H9 (cell line): ENCODE measurements around the gene MED20. TPM values are rescaled to one million over a fixed set of nuclear protein-coding genes. Genes with fewer than 3 reads are reported as not detected.

Source experiments
- DNase-seq: peaks from one replicate; pipeline ENCODE4 v3.0.0-alpha.2; 2017
- H2AFZ ChIP-seq: one replicate; pipeline ENCODE4 v1.6.1; 2013; ENCODE audit warnings: mild to moderate bottlenecking, low read length, control low read depth, moderate library complexity
- H2AK5ac ChIP-seq: 2 replicates; pipeline ENCODE4 v1.6.1; 2013; ENCODE audit warnings: low read length, control low read depth, mixed read lengths; ENCODE audit not compliant: insufficient read length
- H2BK120ac ChIP-seq: one replicate; pipeline ENCODE4 v1.6.1; 2013; ENCODE audit warnings: low read depth, mild to moderate bottlenecking, low read length, control low read depth, inconsistent platforms; ENCODE audit not compliant: poor library complexity, severe bottlenecking
- H2BK12ac ChIP-seq: 2 replicates; pipeline ENCODE4 v1.6.1; 2013; ENCODE audit warnings: low read length, control low read depth, mixed read lengths, low read depth; ENCODE audit not compliant: insufficient read length
- H2BK15ac ChIP-seq: 2 replicates; pipeline ENCODE4 v1.6.1; 2013; ENCODE audit warnings: low read depth, low read length, control low read depth
- H2BK20ac ChIP-seq: one replicate; pipeline ENCODE4 v1.6.1; 2013; ENCODE audit warnings: low read depth, mild to moderate bottlenecking, low read length, control low read depth, inconsistent platforms; ENCODE audit not compliant: poor library complexity, severe bottlenecking
- H2BK5ac ChIP-seq: 2 replicates; pipeline ENCODE4 v1.6.1; 2013; ENCODE audit warnings: low read length, control low read depth, mixed read lengths; ENCODE audit not compliant: insufficient read length
- H3K14ac ChIP-seq: 2 replicates; pipeline ENCODE4 v1.6.1; 2013; ENCODE audit warnings: low read length, control low read depth; ENCODE audit not compliant: insufficient read depth
- H3K18ac ChIP-seq: 2 replicates; pipeline ENCODE4 v1.6.1; 2013; ENCODE audit warnings: low read depth, mild to moderate bottlenecking, mixed read lengths, low read length, control low read depth; ENCODE audit not compliant: insufficient read length
- H3K23ac ChIP-seq: 2 replicates; pipeline ENCODE4 v1.6.1; 2013; ENCODE audit warnings: low read length, control low read depth, mixed read lengths, low read depth; ENCODE audit not compliant: insufficient read length
- H3K23me2 ChIP-seq: 2 replicates; pipeline ENCODE4 v1.6.1; 2013; ENCODE audit warnings: low read depth, mild to moderate bottlenecking, mixed read lengths, low read length, control low read depth; ENCODE audit not compliant: insufficient read length, poor library complexity, severe bottlenecking
- H3K27ac ChIP-seq: 2 replicates; pipeline ENCODE4 v1.5.1; 2013; ENCODE audit warnings: low read length, control low read depth, mixed read lengths, low read depth; ENCODE audit not compliant: insufficient read length
- H3K27me3 ChIP-seq: 2 replicates; pipeline ENCODE4 v1.6.1; 2013; ENCODE audit warnings: low read length, control low read depth, inconsistent platforms; ENCODE audit not compliant: insufficient read depth
- H3K4ac ChIP-seq: 2 replicates; pipeline ENCODE4 v1.6.1; 2013; ENCODE audit warnings: low read depth, mild to moderate bottlenecking, control low read depth, inconsistent platforms, low read length, moderate library complexity
- H3K4me1 ChIP-seq: 2 replicates; pipeline ENCODE4 v1.6.1; 2013; ENCODE audit warnings: low read length, control low read depth, inconsistent platforms; ENCODE audit not compliant: insufficient read depth
- H3K4me2 ChIP-seq: 2 replicates; pipeline ENCODE4 v1.6.1; 2013; ENCODE audit warnings: low read length, control low read depth, mixed read lengths; ENCODE audit not compliant: insufficient read length, insufficient read depth
- H3K56ac ChIP-seq: 2 replicates; pipeline ENCODE4 v1.6.1; 2013; ENCODE audit warnings: low read depth, mild to moderate bottlenecking, mixed read lengths, low read length, control low read depth; ENCODE audit not compliant: insufficient read length
- H3K79me1 ChIP-seq: 2 replicates; pipeline ENCODE4 v1.6.1; 2013; ENCODE audit warnings: low read depth, mild to moderate bottlenecking, moderate library complexity, low read length, control low read depth, inconsistent platforms; ENCODE audit not compliant: insufficient read depth, poor library complexity, severe bottlenecking
- H3K79me2 ChIP-seq: 2 replicates; pipeline ENCODE4 v1.6.1; 2013; ENCODE audit warnings: low read length, control low read depth, inconsistent platforms; ENCODE audit not compliant: insufficient read depth
- H3K9ac ChIP-seq: 2 replicates; pipeline ENCODE4 v1.6.1; 2013; ENCODE audit warnings: low read length, control low read depth, mixed read lengths; ENCODE audit not compliant: insufficient read length; ENCODE audit errors: extremely low read depth
- H3K9me3 ChIP-seq: one replicate; pipeline ENCODE4 v1.6.1; 2013; ENCODE audit warnings: low read depth, low read length, inconsistent platforms; ENCODE audit not compliant: control insufficient read depth
- H3T11ph ChIP-seq: one replicate; pipeline ENCODE4 v1.6.1; 2013; ENCODE audit warnings: mild to moderate bottlenecking, low read length, control low read depth, inconsistent platforms
- H4K20me1 ChIP-seq: one replicate; pipeline ENCODE4 v1.6.1; 2013; ENCODE audit not compliant: control insufficient read depth, insufficient read length, insufficient read depth
- H4K5ac ChIP-seq: 2 replicates; pipeline ENCODE4 v1.6.1; 2013; ENCODE audit warnings: low read depth, mild to moderate bottlenecking, mixed read lengths, low read length, control low read depth; ENCODE audit not compliant: insufficient read length
- H4K8ac ChIP-seq: replicated peaks from 2 replicates; pipeline ENCODE4 v1.6.1; 2013; ENCODE audit warnings: low read length, control low read depth, mixed read lengths, low read depth; ENCODE audit not compliant: insufficient read length
- H4K91ac ChIP-seq: 2 replicates; pipeline ENCODE4 v1.6.1; 2013; ENCODE audit warnings: low read depth, mild to moderate bottlenecking, moderate library complexity, mixed read lengths, low read length, control low read depth; ENCODE audit not compliant: insufficient read length
- H3K27ac Mint-ChIP-seq, 3 experiments: 2 replicates in 2 of 3; 3 replicates in 1 of 3; pipeline ENCODE4 v1.8.0; 2020 to 2021; ENCODE audit warnings: mixed read lengths in 3 of 3, mild to moderate bottlenecking in 1 of 3, moderate library complexity in 1 of 3
- H3K27me3 Mint-ChIP-seq: 2 replicates; pipeline ENCODE4 v1.8.0; 2021; ENCODE audit warnings: low read depth, mild to moderate bottlenecking, moderate library complexity, mixed read lengths
- H3K36me3 Mint-ChIP-seq, 3 experiments: 2 replicates in 2 of 3; 3 replicates in 1 of 3; pipeline ENCODE4 v1.8.0; 2020 to 2021; ENCODE audit warnings: low read depth in 3 of 3, mixed read lengths in 3 of 3; ENCODE audit not compliant: insufficient read depth in 1 of 3
- H3K4me1 Mint-ChIP-seq, 2 experiments: 2 replicates each; pipeline ENCODE4 v1.8.0; 2020; ENCODE audit warnings: mixed read lengths in 2 of 2
- H3K4me3 Mint-ChIP-seq, 2 experiments: 2 replicates in 1 of 2; 3 replicates in 1 of 2; pipeline ENCODE4 v1.8.0; 2020 to 2021; ENCODE audit warnings: mild to moderate bottlenecking in 2 of 2, mixed read lengths in 2 of 2, moderate library complexity in 1 of 2
- H3K9me3 Mint-ChIP-seq, 2 experiments: 2 replicates in 1 of 2; 3 replicates in 1 of 2; pipeline ENCODE4 v1.8.0; 2020; ENCODE audit warnings: mild to moderate bottlenecking in 2 of 2, mixed read lengths in 2 of 2, moderate library complexity in 1 of 2
- WGBS: extraction: QIAGEN DNeasy Blood & Tissue Kit; methylation state at CpG from one replicate; pipeline ENCODE4 v1.1.7; 2013; ENCODE audit warnings: missing lambda C conversion rate, low lambda C conversion rate, mixed read lengths; ENCODE audit not compliant: insufficient read length; ENCODE audit errors: extremely low coverage; 5-methylcytosine and 5-hydroxymethylcytosine counted together
- total RNA-seq: library from RNA; stranded (reverse); gene quantifications from 2 replicates; pipeline ENCODE4 v1.2.1, GENCODE V29; 2021
- TF ChIP-seq, protein P1 (sequence below): fragments of 200-600 bp; sonication (generic); conservative IDR thresholded peaks from 3 replicates; pipeline ENCODE4 v1.8.0; 2021; ENCODE audit warnings: antibody characterized with exemption, mild to moderate bottlenecking

Gene MED20
- total RNA-seq, 1 experiment from 2014 or later, result 28.9 TPM

DNA sequence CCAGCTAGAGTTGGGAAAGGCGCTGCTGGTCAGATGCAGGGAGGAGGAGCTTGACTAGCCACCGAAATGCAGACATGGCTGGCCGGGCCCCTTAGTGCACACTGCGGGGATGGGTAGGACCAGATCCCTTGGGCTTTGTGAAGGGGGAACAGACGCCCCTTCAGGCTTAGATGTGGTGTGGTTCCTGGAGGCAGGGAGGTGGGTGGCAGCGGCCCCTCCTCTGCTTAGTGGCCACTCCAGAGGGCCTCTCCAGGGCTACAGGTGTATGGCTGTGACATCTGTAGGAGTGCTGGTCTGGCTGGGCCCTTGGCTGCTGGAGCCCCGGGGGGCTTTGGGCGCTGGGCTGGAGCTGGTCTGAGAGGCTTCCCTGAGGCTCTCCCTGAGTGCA is 14.7 kb upstream of the MED20 start:
- Histone ChIP-seq H3K23me2 (peaks cover 7% of the 10 kb centered on the region), H2AK5ac (no peak overlapping the region), H2BK12ac (no peak overlapping the region), H3K4me2 (no peak overlapping the region), H3K18ac (no peak overlapping the region), H3K4me1 (peaks cover 12% of the 10 kb centered on the region; the same call in 1 of the 2 replicates), H2BK120ac (no peak overlapping the region), H3K79me1 (no peaks in the 10 kb centered on the region), H2BK20ac (no peak overlapping the region), H4K5ac (no peak overlapping the region), H3T11ph (no peak overlapping the region), H3K27ac (no peak overlapping the region), H3K56ac (no peak overlapping the region), H2BK15ac (no peak overlapping the region), H3K4ac (no peak overlapping the region), H3K9ac (no peak overlapping the region), H2BK5ac (no peak overlapping the region), H4K20me1 (peaks cover 3% of the 10 kb centered on the region), H4K8ac (no peak overlapping the region), H2AFZ (no peak overlapping the region), H3K79me2 (no peaks in the 10 kb centered on the region), H3K23ac (no peak overlapping the region), H4K91ac (no peak overlapping the region), H3K14ac (no peak overlapping the region), H3K27me3 (no peaks in the 10 kb centered on the region), H3K9me3 (no peaks in the 10 kb centered on the region)
- peak; percentile 42 for DNase-seq
- Mint-ChIP-seq H3K4me3 (no peak overlapping the region), H3K27me3 (peaks cover 5% of the 10 kb centered on the region), H3K9me3 (no peaks in the 10 kb centered on the region), H3K4me1 (peaks cover 26 to 33% of the 10 kb centered on the region in 2 experiments), H3K36me3 (peaks cover 26 to 62% (median 45%) of the 10 kb centered on the region in 3 experiments), H3K27ac (peak overlapping the region; percentile 41 to 94 (median 53); a peak in 5 of 7 replicates)
- no CpG with 5 or more reads among the region's 8 CpGs for WGBS
- TF ChIP-seq, protein P1, sequence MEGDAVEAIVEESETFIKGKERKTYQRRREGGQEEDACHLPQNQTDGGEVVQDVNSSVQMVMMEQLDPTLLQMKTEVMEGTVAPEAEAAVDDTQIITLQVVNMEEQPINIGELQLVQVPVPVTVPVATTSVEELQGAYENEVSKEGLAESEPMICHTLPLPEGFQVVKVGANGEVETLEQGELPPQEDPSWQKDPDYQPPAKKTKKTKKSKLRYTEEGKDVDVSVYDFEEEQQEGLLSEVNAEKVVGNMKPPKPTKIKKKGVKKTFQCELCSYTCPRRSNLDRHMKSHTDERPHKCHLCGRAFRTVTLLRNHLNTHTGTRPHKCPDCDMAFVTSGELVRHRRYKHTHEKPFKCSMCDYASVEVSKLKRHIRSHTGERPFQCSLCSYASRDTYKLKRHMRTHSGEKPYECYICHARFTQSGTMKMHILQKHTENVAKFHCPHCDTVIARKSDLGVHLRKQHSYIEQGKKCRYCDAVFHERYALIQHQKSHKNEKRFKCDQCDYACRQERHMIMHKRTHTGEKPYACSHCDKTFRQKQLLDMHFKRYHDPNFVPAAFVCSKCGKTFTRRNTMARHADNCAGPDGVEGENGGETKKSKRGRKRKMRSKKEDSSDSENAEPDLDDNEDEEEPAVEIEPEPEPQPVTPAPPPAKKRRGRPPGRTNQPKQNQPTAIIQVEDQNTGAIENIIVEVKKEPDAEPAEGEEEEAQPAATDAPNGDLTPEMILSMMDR, result no peak
